Thoracic aorta (tissue), 2 donors: Measurements from ENCODE around the gene ANKRD23. TPM values are rescaled to one million over a fixed set of nuclear protein-coding genes. Genes with fewer than 3 reads are reported as not detected.

Experiments
- ATAC-seq: fragments of 150-250 bp; one replicate; pipeline ENCODE4 v1.8.0; 2017; ENCODE audit warnings: low read depth; ENCODE audit not compliant: insufficient number of reproducible peaks, low FRiP score
- DNase-seq: peaks from one replicate; pipeline ENCODE4 v3.0.0-alpha.2; 2020; ENCODE audit warnings: low spot score
- H3K27ac ChIP-seq, 2 donors: fragments of 200-600 bp; sonication (generic); 1 replicate in 1 of 2; 2 replicates in 1 of 2; pipeline ENCODE4 v1.5.1; 2016; ENCODE audit warnings: mild to moderate bottlenecking in 2 of 2, moderate library complexity in 2 of 2
- H3K27me3 ChIP-seq: fragments of 200-600 bp; sonication (generic); replicated peaks from 2 replicates; pipeline ENCODE4 v1.6.0; 2016; ENCODE audit warnings: mild to moderate bottlenecking; ENCODE audit not compliant: insufficient read depth
- H3K36me3 ChIP-seq: fragments of 200-600 bp; sonication (generic); one replicate; pipeline ENCODE4 v1.5.1; 2016
- H3K4me1 ChIP-seq, 2 donors: fragments of 200-600 bp; sonication (generic); 1 replicate in 1 of 2; 2 replicates in 1 of 2; pipeline versions ENCODE4 v1.5.1 to v1.6.0; 2016; ENCODE audit warnings: low read depth in 2 of 2, mild to moderate bottlenecking in 1 of 2; ENCODE audit not compliant: control insufficient read depth in 1 of 2
- H3K4me3 ChIP-seq: fragments of 200-600 bp; sonication (generic); 2 replicates; pipeline ENCODE4 v1.5.1; 2016; ENCODE audit warnings: mild to moderate bottlenecking
- H3K9me3 ChIP-seq: fragments of 200-600 bp; sonication (generic); 2 replicates; pipeline ENCODE4 v1.5.1; 2016
- total RNA-seq, 2 donors: library from RNA; depleted of rRNA; stranded (reverse); fragments of >200 nt; gene quantifications; one replicate each; pipeline versions ENCODE4 v1.1.0 to v1.2.3, GENCODE V29; 2016
- TF ChIP-seq, protein P1 (sequence below): fragments of 200-600 bp; sonication (generic); IDR thresholded peaks from one replicate; pipeline ENCODE4 v1.5.1; 2019; ENCODE audit warnings: antibody characterized with exemption

ANKRD23 gene
- total RNA-seq, 2 donors from 2014 or later, result 6.0 to 8.4 TPM

GRCh38 chr2:96883306-96883705 is 39.5 kb upstream of the ANKRD23 start:
- Histone ChIP-seq H3K4me1 (peaks cover 12 to 18% of the 10 kb centered on the region in 2 donors), H3K27ac (no peak overlapping the region), H3K4me3 (no peak overlapping the region), H3K27me3 (no peaks in the 10 kb centered on the region), H3K36me3 (no peaks in the 10 kb centered on the region), H3K9me3 (no peaks in the 10 kb centered on the region)
- DNase-seq (no peak), ATAC-seq (no peak)
- TF ChIP-seq, protein P1, sequence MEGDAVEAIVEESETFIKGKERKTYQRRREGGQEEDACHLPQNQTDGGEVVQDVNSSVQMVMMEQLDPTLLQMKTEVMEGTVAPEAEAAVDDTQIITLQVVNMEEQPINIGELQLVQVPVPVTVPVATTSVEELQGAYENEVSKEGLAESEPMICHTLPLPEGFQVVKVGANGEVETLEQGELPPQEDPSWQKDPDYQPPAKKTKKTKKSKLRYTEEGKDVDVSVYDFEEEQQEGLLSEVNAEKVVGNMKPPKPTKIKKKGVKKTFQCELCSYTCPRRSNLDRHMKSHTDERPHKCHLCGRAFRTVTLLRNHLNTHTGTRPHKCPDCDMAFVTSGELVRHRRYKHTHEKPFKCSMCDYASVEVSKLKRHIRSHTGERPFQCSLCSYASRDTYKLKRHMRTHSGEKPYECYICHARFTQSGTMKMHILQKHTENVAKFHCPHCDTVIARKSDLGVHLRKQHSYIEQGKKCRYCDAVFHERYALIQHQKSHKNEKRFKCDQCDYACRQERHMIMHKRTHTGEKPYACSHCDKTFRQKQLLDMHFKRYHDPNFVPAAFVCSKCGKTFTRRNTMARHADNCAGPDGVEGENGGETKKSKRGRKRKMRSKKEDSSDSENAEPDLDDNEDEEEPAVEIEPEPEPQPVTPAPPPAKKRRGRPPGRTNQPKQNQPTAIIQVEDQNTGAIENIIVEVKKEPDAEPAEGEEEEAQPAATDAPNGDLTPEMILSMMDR, result no peak

- Histone ChIP-seq H3K27me3 (no peaks in the 10 kb centered on the region), H3K36me3 (no peaks in the 10 kb centered on the region), H3K9me3 (no peaks in the 10 kb centered on the region), H3K4me3 (no peak overlapping the region), H3K27ac (no peak overlapping the region), H3K4me1 (peaks cover 8 to 14% of the 10 kb centered on the region in 2 donors)
- DNase-seq, result no peak
- TF ChIP-seq, protein P1, result no peak
- ATAC-seq, result no peak
Observed at GRCh38 chr2:96882906-96883305, 39.1 kb upstream of the ANKRD23 start.

DNA sequence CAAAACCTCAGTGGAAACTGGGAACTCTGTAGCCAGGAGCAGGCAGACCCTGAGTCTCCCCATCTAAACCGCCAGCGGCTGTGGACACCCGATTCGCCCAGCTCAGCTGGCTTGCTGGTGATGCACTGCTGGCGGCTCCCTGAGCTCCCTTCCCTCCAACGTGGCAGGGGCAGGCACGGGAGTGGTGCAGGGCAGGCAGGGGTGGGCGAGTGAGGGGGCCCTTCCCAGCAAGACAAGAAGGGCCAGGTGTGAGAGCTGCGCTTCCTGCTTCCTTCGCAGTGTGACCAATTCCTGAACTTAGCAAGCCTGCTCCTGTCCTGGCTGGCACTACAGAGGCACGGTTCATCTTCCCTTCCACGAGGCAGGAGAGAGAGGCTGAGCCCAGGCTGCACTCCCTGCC is 38.4 kb upstream of the ANKRD23 start:
- Histone ChIP-seq H3K9me3 (no peaks in the 10 kb centered on the region), H3K4me1 (peaks cover 2 to 7% of the 10 kb centered on the region in 2 donors), H3K27me3 (no peaks in the 10 kb centered on the region), H3K4me3 (no peak overlapping the region), H3K27ac (no peak overlapping the region), H3K36me3 (no peaks in the 10 kb centered on the region)
- DNase-seq (no peak), ATAC-seq (no peak)
- TF ChIP-seq, protein P1, result no peak

DNA sequence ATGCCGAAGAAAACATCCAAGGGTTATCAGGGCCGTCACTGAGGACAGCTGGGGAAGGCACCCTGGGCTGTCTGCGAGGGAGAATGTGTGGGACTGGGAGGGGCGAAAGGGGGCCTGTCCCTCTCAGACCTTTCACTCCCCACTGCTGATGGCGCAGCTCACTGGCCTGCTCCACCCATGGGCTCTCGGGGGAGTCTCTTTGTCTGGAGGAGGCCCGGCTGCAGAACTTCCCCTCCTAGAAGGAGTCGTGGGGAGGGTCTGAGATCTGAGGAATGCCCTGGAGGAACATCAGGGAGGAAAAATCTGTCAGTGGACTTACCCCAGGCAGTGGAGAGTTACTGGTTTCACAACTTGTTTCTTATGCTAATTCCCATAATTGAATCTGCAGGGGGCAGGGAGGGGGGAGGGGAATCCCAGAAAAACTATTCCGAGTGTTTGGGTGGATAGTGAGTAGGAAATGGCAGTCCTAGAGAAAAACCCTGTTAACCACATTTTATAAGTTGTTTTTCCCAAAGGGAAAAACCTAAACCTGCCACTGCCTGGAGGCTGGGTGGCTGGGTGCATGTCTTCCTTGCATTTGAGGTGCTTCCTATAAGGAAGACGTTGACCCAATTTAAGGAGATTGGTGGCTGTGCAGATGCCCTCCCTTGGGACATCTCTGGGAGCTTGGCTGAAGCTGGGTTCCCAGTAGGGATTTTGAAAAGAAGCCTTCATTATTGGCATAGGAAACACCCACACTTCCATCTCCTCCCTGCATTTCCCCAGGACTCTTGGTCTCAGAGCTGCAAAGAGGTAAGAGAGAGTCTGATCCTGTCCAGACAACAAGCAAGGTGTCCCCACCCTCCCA is 37.8 kb upstream of the ANKRD23 start:
- no peak for DNase-seq
- Histone ChIP-seq H3K4me3 (no peak overlapping the region), H3K36me3 (no peaks in the 10 kb centered on the region), H3K9me3 (no peaks in the 10 kb centered on the region), H3K27ac (no peak overlapping the region), H3K27me3 (no peaks in the 10 kb centered on the region), H3K4me1 (peaks cover 0 to under 1% of the 10 kb centered on the region in 2 donors)
- TF ChIP-seq, protein P1, result no peak
- ATAC-seq, result no peak

DNA sequence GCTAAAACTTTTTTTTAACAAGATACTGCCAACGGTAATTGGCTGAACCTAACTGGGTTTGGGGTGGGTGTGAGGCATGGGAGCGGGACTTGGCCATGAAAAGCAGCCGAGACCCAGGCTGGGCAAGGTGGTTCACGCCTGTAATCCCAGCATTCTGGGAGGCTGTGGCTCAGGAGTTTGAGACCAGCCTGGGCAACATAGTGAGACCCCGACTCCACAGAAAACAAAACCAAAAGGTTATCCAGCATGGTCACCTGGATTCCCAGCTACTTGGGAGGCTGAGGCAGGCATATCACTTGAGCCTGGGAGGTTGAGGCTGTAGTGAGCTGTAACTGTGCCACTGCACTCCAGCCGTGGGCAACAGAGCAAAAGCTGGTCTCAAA is 37.1 kb upstream of the ANKRD23 start:
- Histone ChIP-seq H3K27ac (no peak overlapping the region), H3K4me3 (no peak overlapping the region), H3K9me3 (no peaks in the 10 kb centered on the region), H3K36me3 (no peaks in the 10 kb centered on the region), H3K27me3 (no peaks in the 10 kb centered on the region), H3K4me1 (no peaks in the 10 kb centered on the region)
- TF ChIP-seq, protein P1, result no peak
- ATAC-seq (no peak), DNase-seq (no peak)
